HG03558 (cell line): ENCODE measurements around the gene NUP155.
"Not testable (repeated sequence)": the region's sequence is repeated elsewhere in the genome, so short reads cannot be mapped to it uniquely, and the experiment has no call there.

Experiments used
- ATAC-seq: cut with Tn5 transposase; IDR thresholded peaks from one replicate; pipeline ENCODE4 v1.9.1; 2021; ENCODE audit warnings: moderate number of reproducible peaks; ENCODE audit not compliant: unreplicated experiment; ENCODE audit errors: extremely low read depth

Gene NUP155

GRCh38 chr5:37296313-37296712, 74.6 kb downstream of the NUP155 start:
- not testable (repeated sequence) for ATAC-seq

- no peak for ATAC-seq
Measured at GRCh38 chr5:37283214-37283820, 87.6 kb downstream of the NUP155 start.

GRCh38 chr5:37275511-37275910, 95.4 kb downstream of the NUP155 start:
- ATAC-seq: no peak

GRCh38 chr5:37272511-37272910, 98.4 kb downstream of the NUP155 start:
- no peak for ATAC-seq

GRCh38 chr5:37268100-37268499, 102.8 kb downstream of the NUP155 start:
- ATAC-seq: not testable (repeated sequence)

- ATAC-seq: no peak
Measured at GRCh38 chr5:37255774-37256358, 115.0 kb downstream of the NUP155 start.

GRCh38 chr5:37254581-37254980, 116.3 kb downstream of the NUP155 start:
- ATAC-seq: no peak

- no peak for ATAC-seq
Measured at GRCh38 chr5:37251665-37252064, 119.2 kb downstream of the NUP155 start.

- ATAC-seq: no peak
Measured at GRCh38 chr5:37249815-37250164, 121.1 kb downstream of the NUP155 start.

GRCh38 chr5:37248970-37249814, 121.7 kb downstream of the NUP155 start, which contains the start of gene CPLANE1:
Gene CPLANE1 (minus strand): TSS chr5:37249376. CDS start chr5:37247698, 1,678 bp downstream.
- ATAC-seq: peak; percentile 52

GRCh38 chr5:37248421-37248969, 122.4 kb downstream of the NUP155 start:
- ATAC-seq: no peak

GRCh38 chr5:37247496-37247895, 123.4 kb downstream of the NUP155 start:
- no peak for ATAC-seq

GRCh38 chr5:37247036-37247435, 123.9 kb downstream of the NUP155 start:
- no peak for ATAC-seq
